Loucy (cell line): ENCODE measurements around the gene TM9SF1.

Experiments
- H2AFZ ChIP-seq: fragments of 200-600 bp; sonication (generic); 2 replicates; pipeline ENCODE4 v1.6.0; 2016; ENCODE audit warnings: antibody characterized with exemption, mild to moderate bottlenecking, low read length, moderate library complexity
- H3F3A ChIP-seq: fragments of 200-600 bp; 2 replicates; pipeline ENCODE4 v1.6.0; 2016; ENCODE audit warnings: antibody characterized with exemption, low read depth, mild to moderate bottlenecking
- H3K27me3 ChIP-seq: fragments of 200-600 bp; sonication (generic); 2 replicates; pipeline ENCODE4 v1.6.1; 2014; ENCODE audit warnings: low read length, mild to moderate bottlenecking; ENCODE audit not compliant: insufficient read depth, poor library complexity, severe bottlenecking
- H3K36me3 ChIP-seq: fragments of 200-600 bp; sonication (generic); 2 replicates; pipeline ENCODE4 v1.6.1; 2016; ENCODE audit warnings: low read length; ENCODE audit not compliant: insufficient read depth
- H3K4me1 ChIP-seq: fragments of 200-600 bp; sonication (generic); 2 replicates; pipeline ENCODE4 v1.5.1; 2014; ENCODE audit warnings: low read length, mild to moderate bottlenecking; ENCODE audit not compliant: insufficient read depth, poor library complexity, severe bottlenecking
- H3K4me2 ChIP-seq: fragments of 200-600 bp; sonication (generic); 2 replicates; pipeline ENCODE4 v1.6.0; 2014; ENCODE audit warnings: antibody characterized with exemption, low read length, low read depth, mild to moderate bottlenecking; ENCODE audit not compliant: poor library complexity, severe bottlenecking
- H3K4me3 ChIP-seq: fragments of 200-600 bp; sonication (generic); 2 replicates; pipeline ENCODE4 v1.5.1; 2014; ENCODE audit warnings: low read length, mild to moderate bottlenecking, mixed read lengths; ENCODE audit not compliant: poor library complexity, severe bottlenecking
- H3K79me2 ChIP-seq: fragments of 200-600 bp; sonication (generic); 2 replicates; pipeline ENCODE4 v1.6.1; 2014; ENCODE audit warnings: low read length; ENCODE audit not compliant: insufficient read depth
- H3K9ac ChIP-seq: fragments of 200-600 bp; sonication (generic); 2 replicates; pipeline ENCODE4 v1.6.0; 2014; ENCODE audit warnings: mild to moderate bottlenecking, low read depth, low read length, moderate library complexity; ENCODE audit not compliant: poor library complexity, severe bottlenecking
- H3K9me2 ChIP-seq: fragments of 200-600 bp; sonication (generic); replicated peaks from 2 replicates; pipeline ENCODE4 v1.6.1; 2016; ENCODE audit warnings: low read depth, low read length, mixed read lengths
- H3K9me3 ChIP-seq: fragments of 200-600 bp; sonication (generic); 2 replicates; pipeline ENCODE4 v1.6.1; 2014; ENCODE audit warnings: mild to moderate bottlenecking, antibody characterized with exemption, low read length, low read depth; ENCODE audit not compliant: insufficient read depth
- H4K20me1 ChIP-seq: fragments of 200-600 bp; sonication (generic); 2 replicates; pipeline ENCODE4 v1.6.0; 2014; ENCODE audit warnings: antibody characterized with exemption, low read length, mild to moderate bottlenecking; ENCODE audit not compliant: insufficient read depth, poor library complexity, severe bottlenecking
- CTCF ChIP-seq: fragments of 200-600 bp; sonication (generic); conservative IDR thresholded peaks from 2 replicates; pipeline ENCODE4 v1.5.1; 2014; ENCODE audit warnings: mild to moderate bottlenecking, antibody characterized with exemption, low read length
- EZH2phosphoT487 ChIP-seq: fragments of 200-600 bp; IDR thresholded peaks from 2 replicates; pipeline ENCODE4 v1.6.1; 2018; ENCODE audit warnings: antibody characterized with exemption, mild to moderate bottlenecking, moderate library complexity, borderline replicate concordance

TM9SF1 gene

GRCh38 chr14:24190416-24190815 is 4.8 kb downstream of the TM9SF1 start:
- H3K9ac ChIP-seq = no peak overlapping the region
- H3K36me3 ChIP-seq = no peaks in the 10 kb centered on the region; the same call in 1 of the 2 replicates
- H4K20me1 ChIP-seq = no peaks in the 10 kb centered on the region
- no peak overlapping the region for H3K4me2 ChIP-seq
- no peak for TF ChIP-seq CTCF
- TF ChIP-seq EZH2phosphoT487 = no peak
- no peaks in the 10 kb centered on the region for H3K27me3 ChIP-seq
- no peaks in the 10 kb centered on the region for H3K9me3 ChIP-seq
- no peak overlapping the region for H3K4me3 ChIP-seq
- H3K79me2 ChIP-seq = peaks cover 32% of the 10 kb centered on the region
- H3F3A ChIP-seq = no peaks in the 10 kb centered on the region
- peaks cover 22% of the 10 kb centered on the region for H3K4me1 ChIP-seq
- no peaks in the 10 kb centered on the region for H3K9me2 ChIP-seq
- no peak overlapping the region for H2AFZ ChIP-seq

GRCh38 chr14:24189460-24189859 is 5.8 kb downstream of the TM9SF1 start:
- Histone ChIP-seq H3K27me3 (no peaks in the 10 kb centered on the region), H2AFZ (peak overlapping the region; percentile 26; the same call in 1 of the 2 replicates), H3K4me3 (peak overlapping the region; percentile 80), H4K20me1 (no peaks in the 10 kb centered on the region), H3K9me3 (no peaks in the 10 kb centered on the region), H3K36me3 (no peaks in the 10 kb centered on the region; the same call in 1 of the 2 replicates), H3K79me2 (peaks cover 24% of the 10 kb centered on the region), H3K9me2 (no peaks in the 10 kb centered on the region), H3K4me1 (peaks cover 18% of the 10 kb centered on the region), H3K4me2 (peak overlapping the region; percentile 84), H3F3A (no peaks in the 10 kb centered on the region), H3K9ac (peak overlapping the region; percentile 70)
- TF ChIP-seq CTCF = no peak
- TF ChIP-seq EZH2phosphoT487 = no peak

- H3F3A ChIP-seq = no peaks in the 10 kb centered on the region
- H3K27me3 ChIP-seq = no peaks in the 10 kb centered on the region
- H3K4me2 ChIP-seq = peak overlapping the region; percentile 84
- no peaks in the 10 kb centered on the region; the same call in 1 of the 2 replicates for H3K36me3 ChIP-seq
- peak overlapping the region; percentile 26; the same call in 1 of the 2 replicates for H2AFZ ChIP-seq
- peaks cover 19% of the 10 kb centered on the region; the same call in 1 of the 2 replicates for H3K79me2 ChIP-seq
- peak overlapping the region; percentile 80 for H3K4me3 ChIP-seq
- H3K4me1 ChIP-seq = peaks cover 13% of the 10 kb centered on the region
- no peaks in the 10 kb centered on the region for H4K20me1 ChIP-seq
- no peaks in the 10 kb centered on the region for H3K9me2 ChIP-seq
- H3K9me3 ChIP-seq = no peaks in the 10 kb centered on the region
- peak overlapping the region; percentile 70 for H3K9ac ChIP-seq
- TF ChIP-seq CTCF (no peak), EZH2phosphoT487 (no peak)
Observed at GRCh38 chr14:24189059-24189375, 6.2 kb downstream of the TM9SF1 start.
